Measurements from ENCODE around the gene MAF.

The MAF gene

DNA sequence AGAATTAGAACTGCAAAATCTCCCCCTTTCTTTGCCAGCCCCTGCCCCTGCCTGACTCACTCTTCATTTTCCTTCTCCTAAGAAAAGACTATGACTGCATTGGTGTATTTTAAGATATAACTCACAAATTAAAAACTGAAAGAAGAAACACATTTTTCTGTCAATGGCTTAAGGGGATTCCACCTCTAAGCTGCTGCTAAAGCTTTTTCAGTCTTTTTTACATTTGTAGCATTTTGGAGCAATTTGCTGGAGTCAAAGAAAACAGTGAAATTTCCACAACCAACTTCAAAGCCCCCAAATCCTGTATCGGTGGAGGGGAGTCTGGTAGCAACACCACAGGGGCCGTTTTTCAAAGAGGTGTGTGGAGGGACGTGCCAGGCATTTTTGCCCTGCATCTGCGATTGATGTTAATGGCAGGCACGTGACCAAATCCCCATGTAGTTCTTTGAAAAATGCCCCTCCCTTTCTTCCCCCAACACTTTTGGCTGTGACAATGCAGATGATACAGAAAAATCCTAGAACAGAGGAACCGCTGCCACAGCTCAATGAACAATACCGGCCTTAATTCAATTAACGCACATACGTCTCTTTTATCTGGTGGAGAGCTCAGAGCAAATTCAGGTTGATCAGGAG lies 28.5 kb downstream of the MAF start:
- no peaks in the 10 kb centered on the region for H3K27me3 ChIP-seq (replicated peaks)
- in situ Hi-C loops (cut with HindIII; ENCODE audit: low pct_ligation_motif_present, low sequenced_read_pairs) = no loop called here
- TF ChIP-seq, protein P1, sequence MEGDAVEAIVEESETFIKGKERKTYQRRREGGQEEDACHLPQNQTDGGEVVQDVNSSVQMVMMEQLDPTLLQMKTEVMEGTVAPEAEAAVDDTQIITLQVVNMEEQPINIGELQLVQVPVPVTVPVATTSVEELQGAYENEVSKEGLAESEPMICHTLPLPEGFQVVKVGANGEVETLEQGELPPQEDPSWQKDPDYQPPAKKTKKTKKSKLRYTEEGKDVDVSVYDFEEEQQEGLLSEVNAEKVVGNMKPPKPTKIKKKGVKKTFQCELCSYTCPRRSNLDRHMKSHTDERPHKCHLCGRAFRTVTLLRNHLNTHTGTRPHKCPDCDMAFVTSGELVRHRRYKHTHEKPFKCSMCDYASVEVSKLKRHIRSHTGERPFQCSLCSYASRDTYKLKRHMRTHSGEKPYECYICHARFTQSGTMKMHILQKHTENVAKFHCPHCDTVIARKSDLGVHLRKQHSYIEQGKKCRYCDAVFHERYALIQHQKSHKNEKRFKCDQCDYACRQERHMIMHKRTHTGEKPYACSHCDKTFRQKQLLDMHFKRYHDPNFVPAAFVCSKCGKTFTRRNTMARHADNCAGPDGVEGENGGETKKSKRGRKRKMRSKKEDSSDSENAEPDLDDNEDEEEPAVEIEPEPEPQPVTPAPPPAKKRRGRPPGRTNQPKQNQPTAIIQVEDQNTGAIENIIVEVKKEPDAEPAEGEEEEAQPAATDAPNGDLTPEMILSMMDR (IDR thresholded peaks at IDR 0.05; ENCODE audit: low read depth, low read length, missing control alignments) = no peak
- no peaks in the 10 kb centered on the region for H3K36me3 ChIP-seq (replicated peaks)
- no peak overlapping the region for H3K27ac ChIP-seq
- H3K4me3 ChIP-seq (ENCODE audit: low read depth, low read length) = no peak overlapping the region
- no peak for DNase-seq

DNA sequence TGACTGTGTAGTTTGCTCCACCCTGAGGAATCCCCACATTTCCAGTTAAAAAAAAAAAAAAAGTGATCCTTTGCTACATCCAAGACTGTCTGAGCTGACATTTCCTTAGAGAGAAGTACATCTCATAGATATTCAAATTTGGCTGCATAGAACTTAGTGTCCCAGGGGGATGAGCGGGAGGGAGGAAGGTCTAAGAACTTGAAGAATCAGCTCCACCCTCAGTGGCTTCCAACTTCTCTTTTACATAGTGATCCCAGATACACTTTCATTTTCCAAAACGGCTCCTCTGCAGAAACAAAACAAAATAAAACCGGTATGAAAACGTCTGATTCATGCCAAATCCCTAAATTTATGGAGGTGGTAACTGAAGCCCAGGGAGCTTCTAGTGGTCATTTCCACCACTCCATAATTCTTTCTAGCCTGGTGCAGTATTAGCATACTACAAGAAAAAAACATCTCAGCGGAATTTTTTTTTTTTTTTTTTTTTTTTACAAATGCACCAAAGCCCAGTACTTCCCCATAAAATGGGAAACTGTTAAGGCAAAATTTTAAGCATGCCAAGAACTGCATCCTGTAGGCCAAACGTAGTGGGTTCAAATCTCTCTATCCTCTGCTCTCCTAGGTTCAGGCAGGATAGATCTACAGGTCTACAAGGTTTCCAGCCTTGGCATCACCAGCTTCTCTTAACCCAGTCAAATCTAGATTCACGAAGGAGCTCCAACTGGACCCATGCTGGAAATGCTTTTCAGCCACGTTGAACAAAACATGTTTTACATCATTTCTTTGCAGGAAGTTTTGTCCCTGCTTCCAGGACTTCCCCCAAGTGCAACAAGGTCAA lies 29.3 kb downstream of the MAF start:
- Histone ChIP-seq H3K4me3 (ENCODE audit: low read depth, low read length) (no peak overlapping the region), H3K27me3 (replicated peaks) (no peaks in the 10 kb centered on the region), H3K36me3 (replicated peaks) (no peaks in the 10 kb centered on the region), H3K27ac (no peak overlapping the region)
- in situ Hi-C loops (cut with HindIII; ENCODE audit: low pct_ligation_motif_present, low sequenced_read_pairs) = no loop called here
- no peak for DNase-seq
- TF ChIP-seq, protein P1 (IDR thresholded peaks at IDR 0.05; ENCODE audit: low read depth, low read length, missing control alignments) = no peak

DNA sequence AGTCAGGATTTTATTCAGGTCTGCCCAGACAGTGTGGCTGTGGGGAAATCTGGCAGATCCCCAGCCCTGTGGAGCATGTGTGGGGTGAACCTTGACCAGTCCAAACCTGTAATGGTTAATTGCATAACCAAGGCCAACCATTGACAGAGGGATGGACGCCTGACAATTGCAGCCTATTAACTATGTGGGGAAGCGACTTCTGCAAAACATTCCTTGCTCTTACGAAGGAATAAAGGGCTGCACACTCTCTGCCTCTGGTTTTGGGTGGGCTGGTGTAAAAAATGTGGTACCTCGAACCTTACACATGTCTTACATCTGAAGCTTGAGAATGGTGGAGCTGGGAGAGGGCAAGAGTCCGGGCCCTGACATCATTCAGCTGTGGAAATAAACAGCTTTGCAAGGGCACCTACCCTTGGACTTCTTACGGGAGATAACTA lies 35.8 kb downstream of the MAF start:
- DNase-seq = no peak
- Histone ChIP-seq H3K27me3 (replicated peaks) (no peaks in the 10 kb centered on the region), H3K36me3 (replicated peaks) (no peaks in the 10 kb centered on the region), H3K4me3 (ENCODE audit: low read depth, low read length) (no peak overlapping the region), H3K27ac (no peak overlapping the region)
- TF ChIP-seq, protein P1 (IDR thresholded peaks at IDR 0.05; ENCODE audit: low read depth, low read length, missing control alignments) = no peak
- in situ Hi-C loops (cut with HindIII; ENCODE audit: low pct_ligation_motif_present, low sequenced_read_pairs) = no loop called here

DNA sequence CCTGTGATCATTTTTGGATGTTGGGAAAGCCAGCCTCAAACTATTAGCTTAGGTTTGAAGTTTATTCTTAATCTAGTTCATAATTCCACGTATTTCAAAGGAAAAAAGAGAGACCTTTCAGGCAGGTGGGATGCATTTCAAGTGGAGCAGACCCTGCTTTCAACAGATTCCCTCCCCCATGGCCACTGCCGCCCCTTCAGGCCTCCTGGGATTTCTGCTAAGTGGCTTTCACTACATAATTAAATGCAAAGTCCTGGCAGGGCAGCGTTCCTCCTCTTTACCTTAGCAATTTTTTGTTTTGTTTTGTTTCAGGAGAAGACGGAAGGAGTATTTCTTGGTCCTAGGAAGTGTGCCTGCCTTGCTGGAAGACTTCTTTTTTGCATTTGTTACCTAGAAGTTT lies 36.6 kb downstream of the MAF start:
- in situ Hi-C loops (cut with HindIII; ENCODE audit: low pct_ligation_motif_present, low sequenced_read_pairs) = no loop called here
- H3K27ac ChIP-seq = no peak overlapping the region
- TF ChIP-seq, protein P1 (IDR thresholded peaks at IDR 0.05; ENCODE audit: low read depth, low read length, missing control alignments) = no peak
- H3K4me3 ChIP-seq (ENCODE audit: low read depth, low read length) = no peak overlapping the region
- no peaks in the 10 kb centered on the region for H3K36me3 ChIP-seq (replicated peaks)
- no peaks in the 10 kb centered on the region for H3K27me3 ChIP-seq (replicated peaks)
- no peak for DNase-seq

DNA sequence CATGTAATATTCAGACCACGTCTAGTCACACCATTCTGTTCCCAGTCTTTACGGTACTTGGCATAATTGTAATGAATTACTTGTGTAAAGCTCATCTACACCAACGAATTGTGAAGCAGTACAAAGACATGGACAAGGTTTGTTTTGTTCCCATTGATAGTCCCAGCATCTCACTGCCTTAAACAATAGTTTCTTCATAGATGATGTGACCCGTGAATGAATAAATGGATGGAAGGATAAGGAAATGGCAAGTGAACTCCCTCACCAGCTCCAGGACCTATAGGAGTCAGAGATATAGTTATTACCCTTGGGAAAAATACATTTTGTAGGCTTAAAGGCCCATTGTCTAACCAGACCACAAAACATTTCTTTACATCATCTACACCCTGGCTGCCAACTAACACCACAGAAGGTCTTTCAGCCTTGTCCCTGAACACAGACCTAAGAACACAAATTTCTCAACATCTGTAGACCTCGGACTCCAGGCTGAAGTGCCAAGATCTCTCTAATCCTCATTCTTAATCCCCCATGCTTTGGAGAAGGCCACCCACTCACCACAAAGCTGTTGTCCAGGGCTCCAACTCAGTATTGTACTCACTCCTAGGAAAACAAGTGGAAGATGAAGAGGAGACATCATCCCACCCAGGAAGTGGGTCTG lies 38.2 kb downstream of the MAF start:
- in situ Hi-C loops (cut with HindIII; ENCODE audit: low pct_ligation_motif_present, low sequenced_read_pairs) = no loop called here
- TF ChIP-seq, protein P1 (IDR thresholded peaks at IDR 0.05; ENCODE audit: low read depth, low read length, missing control alignments) = no peak
- H3K4me3 ChIP-seq (ENCODE audit: low read depth, low read length) = no peak overlapping the region

More for the DNA sequence above, 38.2 kb downstream of the MAF start:
- Histone ChIP-seq H3K27me3 (replicated peaks) (no peaks in the 10 kb centered on the region), H3K27ac (no peak overlapping the region), H3K36me3 (replicated peaks) (no peaks in the 10 kb centered on the region)
- no peak for DNase-seq

All from brain microvascular endothelial cell (primary cell).